GM23338 (cell line): ENCODE results near the gene TUBB1. TPM values are rescaled to one million over a fixed set of nuclear protein-coding genes. Genes with fewer than 3 reads are reported as not detected.

Experiments
- ATAC-seq: fragments of 200-7000 bp; cut with Tn5 transposase; 3 replicates; pipeline ENCODE4 v1.9.1; 2020
- DNase-seq: peaks from one replicate; pipeline ENCODE4 v3.0.0-alpha.2; 2015; ENCODE audit warnings: low spot score
- H2AFZ ChIP-seq: fragments of 200-600 bp; sonication (generic); 2 replicates; pipeline ENCODE4 v1.8.0; 2016; ENCODE audit warnings: antibody characterized with exemption, mild to moderate bottlenecking, moderate library complexity
- H3F3A ChIP-seq: fragments of 200-600 bp; sonication (generic); replicated peaks from 2 replicates; pipeline ENCODE4 v1.8.0; 2017; ENCODE audit warnings: antibody characterized with exemption, mixed run types, low read depth
- H3K27ac ChIP-seq: fragments of 200-600 bp; sonication (generic); 2 replicates; pipeline ENCODE4 v1.6.1; 2016; ENCODE audit warnings: low read depth
- H3K27me3 ChIP-seq: fragments of 200-600 bp; sonication (generic); 2 replicates; pipeline ENCODE4 v1.8.0; 2016; ENCODE audit warnings: mild to moderate bottlenecking, mixed run types, moderate library complexity; ENCODE audit not compliant: insufficient read depth
- H3K36me3 ChIP-seq: fragments of 200-600 bp; sonication (generic); 2 replicates; pipeline ENCODE4 v1.8.0; 2016; ENCODE audit warnings: mild to moderate bottlenecking; ENCODE audit not compliant: insufficient read depth
- H3K4me1 ChIP-seq: fragments of 200-600 bp; sonication (generic); 2 replicates; pipeline ENCODE4 v1.8.0; 2016; ENCODE audit warnings: mild to moderate bottlenecking, moderate library complexity; ENCODE audit not compliant: insufficient read depth
- H3K4me2 ChIP-seq: fragments of 200-600 bp; sonication (generic); 2 replicates; pipeline ENCODE4 v1.7.1; 2017; ENCODE audit warnings: mixed run types
- H3K4me3 ChIP-seq: fragments of 200-600 bp; sonication (generic); 2 replicates; pipeline ENCODE4 v1.6.1; 2016; ENCODE audit warnings: mixed run types
- H3K79me2 ChIP-seq: fragments of 200-600 bp; sonication (generic); replicated peaks from 2 replicates; pipeline ENCODE4 v1.8.0; 2017; ENCODE audit warnings: mild to moderate bottlenecking; ENCODE audit not compliant: insufficient read depth
- H3K9me2 ChIP-seq: fragments of 200-600 bp; sonication (generic); 2 replicates; pipeline ENCODE4 v1.8.0; 2017; ENCODE audit not compliant: insufficient read depth
- H4K20me1 ChIP-seq: fragments of 200-600 bp; sonication (generic); replicated peaks from 2 replicates; pipeline ENCODE4 v1.8.0; 2017; ENCODE audit warnings: mild to moderate bottlenecking; ENCODE audit not compliant: insufficient read depth
- H3K27ac Mint-ChIP-seq: 2 replicates; pipeline ENCODE4 v1.8.0; 2020; ENCODE audit warnings: inconsistent platforms, mild to moderate bottlenecking, moderate library complexity, mixed read lengths
- H3K27me3 Mint-ChIP-seq: 3 replicates; pipeline ENCODE4 v1.8.0; 2022; ENCODE audit warnings: low read depth, mild to moderate bottlenecking, moderate library complexity, mixed read lengths, inconsistent platforms; ENCODE audit not compliant: insufficient read depth, poor library complexity
- H3K36me3 Mint-ChIP-seq: 3 replicates; pipeline ENCODE4 v1.8.0; 2021; ENCODE audit warnings: low read depth, mild to moderate bottlenecking, inconsistent platforms, moderate library complexity, mixed read lengths
- H3K4me1 Mint-ChIP-seq: 3 replicates; pipeline ENCODE4 v1.8.0; 2020; ENCODE audit warnings: mild to moderate bottlenecking, inconsistent platforms, mixed read lengths
- H3K4me3 Mint-ChIP-seq: 3 replicates; pipeline ENCODE4 v1.8.0; 2021; ENCODE audit warnings: moderate library complexity, mild to moderate bottlenecking, inconsistent platforms, mixed read lengths
- H3K9me3 Mint-ChIP-seq: 3 replicates; pipeline ENCODE4 v1.8.0; 2020; ENCODE audit warnings: moderate library complexity, mild to moderate bottlenecking, inconsistent platforms, mixed read lengths
- CREB1 ChIP-seq: fragments of 250-450 bp; sonication (Bioruptor Pico); IDR thresholded peaks from 2 replicates; pipeline ENCODE4 v1.5.0; 2020; ENCODE audit warnings: low read depth, mild to moderate bottlenecking, moderate library complexity
- EZH2 ChIP-seq: fragments of 200-600 bp; sonication (generic); IDR thresholded peaks from one replicate; pipeline ENCODE4 v1.8.0; 2017; ENCODE audit warnings: antibody characterized with exemption, mild to moderate bottlenecking, low read depth; ENCODE audit not compliant: unreplicated experiment
- EZH2phosphoT487 ChIP-seq: fragments of 200-600 bp; sonication (generic); IDR thresholded peaks from one replicate; pipeline ENCODE4 v1.8.1; 2018; ENCODE audit warnings: antibody characterized with exemption; ENCODE audit not compliant: unreplicated experiment
- JUNB ChIP-seq: IDR thresholded peaks from one replicate; pipeline ENCODE4 v1.6.1; 2016; ENCODE audit warnings: antibody characterized with exemption; ENCODE audit not compliant: unreplicated experiment
- NANOG ChIP-seq: IDR thresholded peaks from 2 replicates; pipeline ENCODE4 v1.6.1; 2016; ENCODE audit warnings: antibody characterized with exemption, borderline replicate concordance
- POLR2AphosphoS5 ChIP-seq: IDR thresholded peaks from 2 replicates; pipeline ENCODE4 v1.6.1; 2016; ENCODE audit warnings: antibody characterized with exemption, low read depth
- STAT1 ChIP-seq: IDR thresholded peaks from one replicate; pipeline ENCODE4 v1.6.1; 2016; ENCODE audit warnings: antibody characterized with exemption; ENCODE audit not compliant: unreplicated experiment
- ZNF114 ChIP-seq: fragments of 250-450 bp; sonication (Bioruptor Pico); IDR thresholded peaks from 2 replicates; pipeline ENCODE4 v1.5.0; 2020; ENCODE audit warnings: mild to moderate bottlenecking, moderate library complexity
- ZNF331 ChIP-seq: fragments of 250-450 bp; sonication (Bioruptor Pico); IDR thresholded peaks from 2 replicates; pipeline ENCODE4 v1.5.0; 2020; ENCODE audit warnings: low read depth, mild to moderate bottlenecking, moderate library complexity
- polyA plus RNA-seq: library from polyadenylated mRNA; unstranded; fragments of >200 nt; fragmentation: Nextera tagmentation; extraction: Ambion mirVana; gene quantifications from 2 replicates; pipeline ENCODE4 v1.2.1, GENCODE V29; 2016
- total RNA-seq: library from RNA; depleted of rRNA; stranded (reverse); fragments of >200 nt; shearing (Covaris generic); gene quantifications from 2 replicates; pipeline ENCODE4 v1.2.3, GENCODE V29; 2014
- TF ChIP-seq, protein P1 (sequence below): IDR thresholded peaks from 2 replicates; pipeline ENCODE4 v1.6.1; 2016; ENCODE audit warnings: antibody characterized with exemption
- TF ChIP-seq, protein P2 (sequence below), 2 experiments: fragments of 200-600 bp in 1 of 2; sonication (generic) in 1 of 2; conservative IDR thresholded peaks; 2 replicates each; pipeline versions ENCODE4 v1.5.1 to v1.6.1; 2016 to 2017; ENCODE audit warnings: antibody characterized with exemption in 2 of 2, low read depth in 2 of 2, mild to moderate bottlenecking in 2 of 2, moderate library complexity in 1 of 2
- TF ChIP-seq, protein P3 (sequence below): IDR thresholded peaks from one replicate; pipeline ENCODE4 v1.6.1; 2018; ENCODE audit warnings: antibody characterized with exemption; ENCODE audit not compliant: unreplicated experiment
- TF ChIP-seq, protein P4 (sequence below): fragments of 250-450 bp; sonication (Bioruptor Pico); IDR thresholded peaks from 2 replicates; pipeline ENCODE4 v1.5.0; 2020; ENCODE audit warnings: mild to moderate bottlenecking, moderate library complexity

Gene TUBB1
- total and polyA plus RNA-seq, 2 experiments from 2014 or later: not detected

DNA sequence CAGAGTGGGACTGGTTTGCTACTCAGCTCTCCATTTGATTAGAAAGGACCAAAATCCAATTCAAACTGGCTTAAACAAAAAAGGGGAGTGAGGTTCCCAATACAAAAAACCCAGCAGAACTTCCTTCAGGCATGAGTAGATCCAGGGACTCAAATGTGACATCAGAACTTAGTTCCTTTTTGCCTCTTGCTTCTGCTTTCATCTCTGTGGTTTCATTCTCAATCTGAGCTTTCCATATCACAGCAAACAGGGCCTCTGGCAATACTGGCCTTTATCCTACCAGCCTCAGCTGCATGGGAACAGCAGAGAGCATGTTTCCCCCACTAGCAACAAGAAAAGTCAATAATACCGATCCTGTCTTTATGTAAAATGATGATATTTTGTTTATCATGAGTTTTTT is 52.0 kb downstream of the TUBB1 start:
- TF ChIP-seq EZH2 (no peak), CREB1 (no peak), ZNF331 (CRISPR knock-in tag) (no peak), NANOG (no peak), POLR2AphosphoS5 (no peak), EZH2phosphoT487 (no peak), STAT1 (no peak), JUNB (no peak), ZNF114 (no peak)
- TF ChIP-seq, protein P1, sequence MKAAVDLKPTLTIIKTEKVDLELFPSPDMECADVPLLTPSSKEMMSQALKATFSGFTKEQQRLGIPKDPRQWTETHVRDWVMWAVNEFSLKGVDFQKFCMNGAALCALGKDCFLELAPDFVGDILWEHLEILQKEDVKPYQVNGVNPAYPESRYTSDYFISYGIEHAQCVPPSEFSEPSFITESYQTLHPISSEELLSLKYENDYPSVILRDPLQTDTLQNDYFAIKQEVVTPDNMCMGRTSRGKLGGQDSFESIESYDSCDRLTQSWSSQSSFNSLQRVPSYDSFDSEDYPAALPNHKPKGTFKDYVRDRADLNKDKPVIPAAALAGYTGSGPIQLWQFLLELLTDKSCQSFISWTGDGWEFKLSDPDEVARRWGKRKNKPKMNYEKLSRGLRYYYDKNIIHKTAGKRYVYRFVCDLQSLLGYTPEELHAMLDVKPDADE: no peak
- TF ChIP-seq, protein P2, sequence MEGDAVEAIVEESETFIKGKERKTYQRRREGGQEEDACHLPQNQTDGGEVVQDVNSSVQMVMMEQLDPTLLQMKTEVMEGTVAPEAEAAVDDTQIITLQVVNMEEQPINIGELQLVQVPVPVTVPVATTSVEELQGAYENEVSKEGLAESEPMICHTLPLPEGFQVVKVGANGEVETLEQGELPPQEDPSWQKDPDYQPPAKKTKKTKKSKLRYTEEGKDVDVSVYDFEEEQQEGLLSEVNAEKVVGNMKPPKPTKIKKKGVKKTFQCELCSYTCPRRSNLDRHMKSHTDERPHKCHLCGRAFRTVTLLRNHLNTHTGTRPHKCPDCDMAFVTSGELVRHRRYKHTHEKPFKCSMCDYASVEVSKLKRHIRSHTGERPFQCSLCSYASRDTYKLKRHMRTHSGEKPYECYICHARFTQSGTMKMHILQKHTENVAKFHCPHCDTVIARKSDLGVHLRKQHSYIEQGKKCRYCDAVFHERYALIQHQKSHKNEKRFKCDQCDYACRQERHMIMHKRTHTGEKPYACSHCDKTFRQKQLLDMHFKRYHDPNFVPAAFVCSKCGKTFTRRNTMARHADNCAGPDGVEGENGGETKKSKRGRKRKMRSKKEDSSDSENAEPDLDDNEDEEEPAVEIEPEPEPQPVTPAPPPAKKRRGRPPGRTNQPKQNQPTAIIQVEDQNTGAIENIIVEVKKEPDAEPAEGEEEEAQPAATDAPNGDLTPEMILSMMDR (conservative IDR thresholded peaks at IDR 0.05; ENCODE audit: low read depth in 2 of 2): no peak
- TF ChIP-seq, protein P3, sequence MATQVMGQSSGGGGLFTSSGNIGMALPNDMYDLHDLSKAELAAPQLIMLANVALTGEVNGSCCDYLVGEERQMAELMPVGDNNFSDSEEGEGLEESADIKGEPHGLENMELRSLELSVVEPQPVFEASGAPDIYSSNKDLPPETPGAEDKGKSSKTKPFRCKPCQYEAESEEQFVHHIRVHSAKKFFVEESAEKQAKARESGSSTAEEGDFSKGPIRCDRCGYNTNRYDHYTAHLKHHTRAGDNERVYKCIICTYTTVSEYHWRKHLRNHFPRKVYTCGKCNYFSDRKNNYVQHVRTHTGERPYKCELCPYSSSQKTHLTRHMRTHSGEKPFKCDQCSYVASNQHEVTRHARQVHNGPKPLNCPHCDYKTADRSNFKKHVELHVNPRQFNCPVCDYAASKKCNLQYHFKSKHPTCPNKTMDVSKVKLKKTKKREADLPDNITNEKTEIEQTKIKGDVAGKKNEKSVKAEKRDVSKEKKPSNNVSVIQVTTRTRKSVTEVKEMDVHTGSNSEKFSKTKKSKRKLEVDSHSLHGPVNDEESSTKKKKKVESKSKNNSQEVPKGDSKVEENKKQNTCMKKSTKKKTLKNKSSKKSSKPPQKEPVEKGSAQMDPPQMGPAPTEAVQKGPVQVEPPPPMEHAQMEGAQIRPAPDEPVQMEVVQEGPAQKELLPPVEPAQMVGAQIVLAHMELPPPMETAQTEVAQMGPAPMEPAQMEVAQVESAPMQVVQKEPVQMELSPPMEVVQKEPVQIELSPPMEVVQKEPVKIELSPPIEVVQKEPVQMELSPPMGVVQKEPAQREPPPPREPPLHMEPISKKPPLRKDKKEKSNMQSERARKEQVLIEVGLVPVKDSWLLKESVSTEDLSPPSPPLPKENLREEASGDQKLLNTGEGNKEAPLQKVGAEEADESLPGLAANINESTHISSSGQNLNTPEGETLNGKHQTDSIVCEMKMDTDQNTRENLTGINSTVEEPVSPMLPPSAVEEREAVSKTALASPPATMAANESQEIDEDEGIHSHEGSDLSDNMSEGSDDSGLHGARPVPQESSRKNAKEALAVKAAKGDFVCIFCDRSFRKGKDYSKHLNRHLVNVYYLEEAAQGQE: no peak
- TF ChIP-seq, protein P4, sequence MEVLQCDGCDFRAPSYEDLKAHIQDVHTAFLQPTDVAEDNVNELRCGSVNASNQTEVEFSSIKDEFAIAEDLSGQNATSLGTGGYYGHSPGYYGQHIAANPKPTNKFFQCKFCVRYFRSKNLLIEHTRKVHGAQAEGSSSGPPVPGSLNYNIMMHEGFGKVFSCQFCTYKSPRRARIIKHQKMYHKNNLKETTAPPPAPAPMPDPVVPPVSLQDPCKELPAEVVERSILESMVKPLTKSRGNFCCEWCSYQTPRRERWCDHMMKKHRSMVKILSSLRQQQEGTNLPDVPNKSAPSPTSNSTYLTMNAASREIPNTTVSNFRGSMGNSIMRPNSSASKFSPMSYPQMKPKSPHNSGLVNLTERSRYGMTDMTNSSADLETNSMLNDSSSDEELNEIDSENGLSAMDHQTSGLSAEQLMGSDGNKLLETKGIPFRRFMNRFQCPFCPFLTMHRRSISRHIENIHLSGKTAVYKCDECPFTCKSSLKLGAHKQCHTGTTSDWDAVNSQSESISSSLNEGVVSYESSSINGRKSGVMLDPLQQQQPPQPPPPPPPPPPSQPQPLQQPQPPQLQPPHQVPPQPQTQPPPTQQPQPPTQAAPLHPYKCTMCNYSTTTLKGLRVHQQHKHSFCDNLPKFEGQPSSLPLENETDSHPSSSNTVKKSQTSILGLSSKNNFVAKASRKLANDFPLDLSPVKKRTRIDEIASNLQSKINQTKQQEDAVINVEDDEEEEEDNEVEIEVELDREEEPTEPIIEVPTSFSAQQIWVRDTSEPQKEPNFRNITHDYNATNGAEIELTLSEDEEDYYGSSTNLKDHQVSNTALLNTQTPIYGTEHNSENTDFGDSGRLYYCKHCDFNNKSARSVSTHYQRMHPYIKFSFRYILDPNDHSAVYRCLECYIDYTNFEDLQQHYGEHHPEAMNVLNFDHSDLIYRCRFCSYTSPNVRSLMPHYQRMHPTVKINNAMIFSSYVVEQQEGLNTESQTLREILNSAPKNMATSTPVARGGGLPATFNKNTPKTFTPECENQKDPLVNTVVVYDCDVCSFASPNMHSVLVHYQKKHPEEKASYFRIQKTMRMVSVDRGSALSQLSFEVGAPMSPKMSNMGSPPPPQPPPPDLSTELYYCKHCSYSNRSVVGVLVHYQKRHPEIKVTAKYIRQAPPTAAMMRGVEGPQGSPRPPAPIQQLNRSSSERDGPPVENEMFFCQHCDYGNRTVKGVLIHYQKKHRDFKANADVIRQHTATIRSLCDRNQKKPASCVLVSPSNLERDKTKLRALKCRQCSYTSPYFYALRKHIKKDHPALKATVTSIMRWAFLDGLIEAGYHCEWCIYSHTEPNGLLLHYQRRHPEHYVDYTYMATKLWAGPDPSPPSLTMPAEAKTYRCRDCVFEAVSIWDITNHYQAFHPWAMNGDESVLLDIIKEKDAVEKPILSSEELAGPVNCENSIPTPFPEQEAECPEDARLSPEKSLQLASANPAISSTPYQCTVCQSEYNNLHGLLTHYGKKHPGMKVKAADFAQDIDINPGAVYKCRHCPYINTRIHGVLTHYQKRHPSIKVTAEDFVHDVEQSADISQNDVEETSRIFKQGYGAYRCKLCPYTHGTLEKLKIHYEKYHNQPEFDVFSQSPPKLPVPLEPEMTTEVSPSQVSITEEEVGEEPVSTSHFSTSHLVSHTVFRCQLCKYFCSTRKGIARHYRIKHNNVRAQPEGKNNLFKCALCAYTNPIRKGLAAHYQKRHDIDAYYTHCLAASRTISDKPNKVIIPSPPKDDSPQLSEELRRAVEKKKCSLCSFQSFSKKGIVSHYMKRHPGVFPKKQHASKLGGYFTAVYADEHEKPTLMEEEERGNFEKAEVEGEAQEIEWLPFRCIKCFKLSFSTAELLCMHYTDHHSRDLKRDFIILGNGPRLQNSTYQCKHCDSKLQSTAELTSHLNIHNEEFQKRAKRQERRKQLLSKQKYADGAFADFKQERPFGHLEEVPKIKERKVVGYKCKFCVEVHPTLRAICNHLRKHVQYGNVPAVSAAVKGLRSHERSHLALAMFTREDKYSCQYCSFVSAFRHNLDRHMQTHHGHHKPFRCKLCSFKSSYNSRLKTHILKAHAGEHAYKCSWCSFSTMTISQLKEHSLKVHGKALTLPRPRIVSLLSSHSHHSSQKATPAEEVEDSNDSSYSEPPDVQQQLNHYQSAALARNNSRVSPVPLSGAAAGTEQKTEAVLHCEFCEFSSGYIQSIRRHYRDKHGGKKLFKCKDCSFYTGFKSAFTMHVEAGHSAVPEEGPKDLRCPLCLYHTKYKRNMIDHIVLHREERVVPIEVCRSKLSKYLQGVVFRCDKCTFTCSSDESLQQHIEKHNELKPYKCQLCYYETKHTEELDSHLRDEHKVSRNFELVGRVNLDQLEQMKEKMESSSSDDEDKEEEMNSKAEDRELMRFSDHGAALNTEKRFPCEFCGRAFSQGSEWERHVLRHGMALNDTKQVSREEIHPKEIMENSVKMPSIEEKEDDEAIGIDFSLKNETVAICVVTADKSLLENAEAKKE: no peak
- Histone ChIP-seq H3K36me3 (no peaks in the 10 kb centered on the region), H3K4me1 (no peaks in the 10 kb centered on the region), H3K4me3 (no peak overlapping the region), H3F3A (no peaks in the 10 kb centered on the region), H2AFZ (no peak overlapping the region), H4K20me1 (no peaks in the 10 kb centered on the region), H3K27me3 (no peaks in the 10 kb centered on the region), H3K4me2 (no peak overlapping the region), H3K9me2 (no peaks in the 10 kb centered on the region), H3K79me2 (no peaks in the 10 kb centered on the region), H3K27ac (no peak overlapping the region)
- ATAC-seq (no peak), DNase-seq (no peak)
- Mint-ChIP-seq H3K36me3 (no peaks in the 10 kb centered on the region), H3K27ac (no peak overlapping the region), H3K9me3 (peaks cover 3% of the 10 kb centered on the region; the same call in 2 of the 3 replicates), H3K4me1 (peaks cover 11% of the 10 kb centered on the region), H3K4me3 (no peak overlapping the region), H3K27me3 (peaks cover 6% of the 10 kb centered on the region)
